BJ (cell line): Measurements from ENCODE around the gene DRC7. TPM values are rescaled to one million over a fixed set of nuclear protein-coding genes. Genes with fewer than 3 reads are reported as not detected.

Experiments used
- CTCF ChIA-PET: fragments of 350-600 bp; formaldehyde crosslinking; extraction: SDS; loops from one replicate; lab custom pipeline; 2021; ENCODE audit warnings: antibody characterized with exemption, inconsistent platforms; lab: Yijun Ruan, JAX
- POLR2A ChIA-PET: fragments of 300-600 bp; sonication (Branson Sonifier 250); formaldehyde crosslinking; extraction: SDS; loops from one replicate; lab custom pipeline; 2021; ENCODE audit warnings: antibody characterized with exemption; lab: Charles Lee
- DNase-seq: peaks from one replicate; pipeline ENCODE4 v3.0.0-alpha.2; 2011; ENCODE audit warnings: low read depth
- H3K27me3 ChIP-seq: 2 replicates; pipeline ENCODE4 v1.6.0; 2011; ENCODE audit warnings: low read length; ENCODE audit not compliant: control insufficient read depth, insufficient read depth
- H3K36me3 ChIP-seq: 2 replicates; pipeline ENCODE4 v1.5.1; 2011; ENCODE audit warnings: low read length; ENCODE audit not compliant: control insufficient read depth, insufficient read depth
- H3K4me3 ChIP-seq: 2 replicates; pipeline ENCODE4 v1.5.1; 2011; ENCODE audit warnings: low read depth, mild to moderate bottlenecking, control low read depth, low read length
- CTCF ChIP-seq: IDR thresholded peaks from 2 replicates; pipeline ENCODE4 v1.5.1; 2011; ENCODE audit warnings: low read depth, mild to moderate bottlenecking, control low read depth, inconsistent platforms, low read length, moderate library complexity; ENCODE audit not compliant: insufficient read depth
- polyA plus RNA-seq: library from polyadenylated mRNA; depleted of rRNA; stranded (reverse); fragments of >200 nt; gene quantifications from 2 replicates; pipeline ENCODE4 v1.2.3, GENCODE V29; 2011

DRC7 gene
- polyA plus RNA-seq, 1 experiment = not detected

- TF ChIP-seq CTCF = no peak
- no peaks in the 10 kb centered on the region for H3K36me3 ChIP-seq
- CTCF ChIA-PET = interaction anchor here (1.5 to 3.2 kb wide), 2 partner anchors 13 to 75 kb away, joined by 4 to 19 read pairs; no protein-coding TSS in a partner anchor
- H3K27me3 ChIP-seq = no peaks in the 10 kb centered on the region
- POLR2A ChIA-PET = no interaction called here
- DNase-seq = no peak
- no peak overlapping the region for H3K4me3 ChIP-seq
Measured at GRCh38 chr16:57651344-57652333, 43.0 kb upstream of the DRC7 start.

GRCh38 chr16:57652695-57653471, 41.7 kb upstream of the DRC7 start:
- POLR2A ChIA-PET = no interaction called here
- CTCF ChIA-PET = interaction anchor here (0.7 to 3.2 kb wide), 3 partner anchors 12 to 77 kb away, joined by 3 to 19 read pairs (median 4); no protein-coding TSS in a partner anchor
- Histone ChIP-seq H3K36me3 (no peaks in the 10 kb centered on the region), H3K27me3 (no peaks in the 10 kb centered on the region), H3K4me3 (no peak overlapping the region)
- DNase-seq = no peak
- TF ChIP-seq CTCF = no peak

- Histone ChIP-seq H3K36me3 (no peaks in the 10 kb centered on the region), H3K4me3 (no peak overlapping the region), H3K27me3 (no peaks in the 10 kb centered on the region)
- TF ChIP-seq CTCF = no peak
- no peak for DNase-seq
- CTCF ChIA-PET = interaction anchor here (0.7 to 3.2 kb wide), 2 partner anchors 62 to 78 kb away, joined by 3 to 19 read pairs; no protein-coding TSS in a partner anchor
- POLR2A ChIA-PET = no interaction called here
Measured at GRCh38 chr16:57653936-57654335, 40.7 kb upstream of the DRC7 start.

- DNase-seq = no peak
- Histone ChIP-seq H3K27me3 (no peaks in the 10 kb centered on the region), H3K36me3 (no peaks in the 10 kb centered on the region), H3K4me3 (no peak overlapping the region)
- no peak for TF ChIP-seq CTCF
- CTCF ChIA-PET = interaction anchor here (0.9 to 1.7 kb wide), 2 partner anchors 65 to 80 kb away, joined by 3 to 6 read pairs; no protein-coding TSS in a partner anchor
- POLR2A ChIA-PET = no interaction called here
Measured at GRCh38 chr16:57656342-57656955, 38.2 kb upstream of the DRC7 start.
